NOMO-1 treated with DMSO at 0.1 percent for 48 hours (cell line): ENCODE data around the gene MOB3B.

Experiments
- DNase-seq: peaks from one replicate; lab custom pipeline; 2025; ENCODE audit not compliant: unreplicated experiment; lab: John Stamatoyannopoulos, UW

MOB3B gene

DNA sequence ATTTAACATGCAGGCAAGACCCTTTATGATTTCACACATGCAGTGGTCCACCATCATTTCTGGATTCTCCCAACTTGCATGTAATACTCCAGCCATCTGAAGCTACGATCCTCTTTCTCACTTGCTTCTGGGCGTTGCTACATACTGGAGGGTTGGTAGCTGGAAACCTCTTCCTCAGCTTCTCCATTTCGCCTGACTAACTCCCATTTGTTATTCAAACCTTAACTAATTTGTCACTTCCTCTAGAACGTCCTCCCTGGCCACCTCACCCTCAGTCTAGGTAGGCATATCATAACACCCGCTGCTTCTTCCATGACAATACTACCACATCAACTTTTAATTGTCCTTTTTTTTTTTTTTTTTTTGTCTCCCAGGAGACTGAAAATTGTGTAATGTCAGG, 160.0 kb downstream of the MOB3B start:
- DNase-seq: no peak

DNA sequence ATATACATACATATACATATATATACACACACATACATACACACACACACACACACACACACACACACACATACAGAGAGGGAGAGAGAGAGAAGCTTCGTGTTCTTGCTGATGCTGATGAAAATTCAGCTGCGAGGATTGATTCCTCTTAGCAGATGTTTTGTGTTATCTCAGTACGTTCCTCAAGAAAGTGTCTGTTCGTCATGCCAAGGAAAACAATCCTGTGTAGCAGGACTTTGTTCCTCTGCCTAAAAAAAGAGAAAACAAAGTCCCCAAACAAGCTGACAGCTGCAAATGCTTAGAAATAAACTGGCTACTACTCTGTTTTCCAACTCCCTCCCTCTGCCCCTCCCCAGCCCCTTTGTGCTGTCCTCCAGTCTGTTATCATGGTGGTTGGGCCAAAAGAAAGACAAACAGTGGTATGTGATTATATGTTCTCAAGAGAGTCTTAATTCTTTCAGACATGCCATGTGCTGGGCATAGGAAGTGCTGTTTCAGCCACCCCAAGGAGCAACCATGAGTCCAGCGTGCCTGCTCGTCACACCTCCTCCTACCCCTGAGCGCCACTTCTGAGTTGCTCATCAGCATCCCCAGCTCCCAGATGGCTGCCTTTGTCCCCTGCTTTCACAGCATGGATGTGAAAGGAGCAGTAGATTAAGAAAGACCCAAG, 161.2 kb downstream of the MOB3B start:
- no peak for DNase-seq

DNA sequence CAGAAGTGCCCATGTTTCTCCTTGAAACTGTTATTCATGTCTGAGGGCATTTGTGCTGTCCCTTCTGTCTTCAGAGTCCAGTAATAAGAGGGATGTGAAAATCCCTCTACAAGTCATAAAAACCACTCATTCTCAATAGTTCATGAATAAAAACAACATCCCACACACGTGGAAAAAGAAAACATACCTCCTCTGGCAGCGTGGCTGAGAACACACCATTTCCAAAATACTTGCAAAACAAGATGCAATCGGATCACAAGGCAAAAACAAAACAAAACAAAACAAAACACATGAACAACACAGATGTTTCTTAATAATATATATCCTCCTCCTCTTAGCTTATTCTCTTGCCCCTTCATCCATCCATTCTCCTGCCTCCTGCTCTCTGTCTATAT, 161.7 kb downstream of the MOB3B start:
- no peak for DNase-seq

- DNase-seq: no peak
Observed at GRCh38 chr9:27367175-27367798, 162.3 kb downstream of the MOB3B start.

GRCh38 chr9:27365707-27366376, 163.8 kb downstream of the MOB3B start:
- DNase-seq: no peak

GRCh38 chr9:27362447-27363210, 167.0 kb downstream of the MOB3B start:
- no peak for DNase-seq

DNA sequence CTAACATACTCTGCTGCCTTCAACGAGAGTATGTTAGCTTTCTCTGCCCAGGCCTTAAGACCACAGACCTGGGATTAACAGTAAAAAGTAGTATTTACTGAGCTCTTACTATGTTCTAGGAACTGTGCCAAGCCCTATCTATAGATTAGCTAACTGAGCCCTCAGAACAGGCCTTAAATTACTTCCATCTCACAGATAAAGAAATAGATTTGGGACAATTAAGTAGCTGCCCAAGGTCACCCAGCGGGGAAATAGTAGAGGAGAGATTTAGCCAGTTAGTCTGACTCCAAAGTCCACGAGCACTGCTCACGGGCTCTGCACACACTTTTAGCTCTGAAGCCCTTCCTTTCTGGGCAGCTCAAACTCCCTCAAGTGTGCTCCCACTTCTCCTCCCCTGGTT, 168.1 kb downstream of the MOB3B start:
- no peak for DNase-seq

- no peak for DNase-seq
Observed at GRCh38 chr9:27359763-27360162, 169.9 kb downstream of the MOB3B start.

DNA sequence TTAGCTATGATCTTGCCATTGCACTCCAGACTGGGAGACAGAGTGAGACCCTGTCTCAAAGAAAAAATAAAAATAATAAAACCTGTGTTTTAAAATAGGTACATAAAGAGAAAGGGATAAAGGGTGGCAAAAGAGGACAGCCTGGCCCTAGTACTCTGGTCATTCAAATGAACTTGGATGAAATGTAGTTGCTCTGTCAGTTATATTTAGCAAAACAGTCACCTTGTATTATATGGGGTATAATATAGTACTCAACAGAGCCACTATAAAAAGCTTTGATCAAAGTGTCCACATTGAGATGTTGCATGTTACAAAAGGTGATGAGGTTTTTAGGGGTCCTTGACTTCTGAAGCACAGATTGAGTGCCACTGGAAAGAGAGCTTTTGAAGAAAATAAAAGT, 171.6 kb downstream of the MOB3B start:
- DNase-seq: no peak

DNA sequence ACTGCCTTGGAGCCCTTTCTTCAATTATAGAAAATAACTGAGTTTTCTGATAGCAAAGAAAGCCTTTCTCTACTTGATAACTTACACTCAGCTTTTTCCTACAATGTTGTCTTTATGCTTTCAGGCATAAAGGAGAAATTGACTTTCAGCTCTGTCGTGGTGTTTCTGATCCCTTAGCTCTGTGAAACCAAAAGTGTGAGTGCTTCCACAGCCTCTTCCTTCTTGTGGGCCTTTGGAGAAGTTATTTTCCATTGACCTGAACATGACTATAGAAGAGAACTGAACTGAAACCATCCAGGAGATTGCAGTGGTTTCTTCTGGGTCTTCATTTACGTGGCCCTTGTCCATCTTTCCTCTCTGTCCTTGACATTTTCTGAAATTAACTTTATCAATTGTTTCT, 173.2 kb downstream of the MOB3B start:
- DNase-seq: no peak

- no peak for DNase-seq
Observed at GRCh38 chr9:27355166-27355565, 174.4 kb downstream of the MOB3B start.

DNA sequence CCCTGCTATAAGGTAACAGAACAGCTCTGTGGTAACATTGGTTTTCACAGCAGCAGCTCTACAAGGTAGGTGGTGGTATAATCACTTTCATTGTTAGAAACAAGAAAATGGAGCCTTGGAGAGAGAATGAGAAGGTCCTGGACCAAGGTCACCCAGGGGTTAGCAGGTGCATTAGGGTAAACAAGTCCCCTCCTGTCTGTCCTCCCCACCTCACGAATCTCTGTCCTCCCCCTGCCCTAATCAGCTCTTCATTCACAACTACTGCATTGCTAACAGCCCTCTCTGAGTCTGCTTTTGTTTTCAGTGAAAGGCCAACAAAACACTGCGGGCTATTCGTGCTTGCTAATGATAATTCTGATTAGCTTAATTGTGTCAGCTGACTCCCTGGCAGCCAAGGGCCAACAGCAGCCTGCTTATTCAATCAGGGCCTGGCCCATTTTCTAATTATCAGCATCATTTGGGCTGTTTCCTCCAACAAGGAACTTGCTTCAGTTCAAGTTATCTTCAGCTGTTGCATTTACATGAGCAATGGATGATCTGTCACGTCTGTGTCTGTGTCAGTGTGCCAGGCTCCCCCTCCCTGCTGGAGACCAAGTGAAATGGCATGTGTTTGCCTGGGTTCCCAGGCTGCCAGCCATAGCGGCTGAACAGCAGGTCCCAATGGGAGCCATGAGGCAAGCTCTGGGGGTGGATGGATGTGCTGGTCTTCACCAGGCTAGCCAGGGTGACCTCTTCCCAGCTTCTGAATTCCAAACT, 176.0 kb downstream of the MOB3B start:
- no peak for DNase-seq

DNA sequence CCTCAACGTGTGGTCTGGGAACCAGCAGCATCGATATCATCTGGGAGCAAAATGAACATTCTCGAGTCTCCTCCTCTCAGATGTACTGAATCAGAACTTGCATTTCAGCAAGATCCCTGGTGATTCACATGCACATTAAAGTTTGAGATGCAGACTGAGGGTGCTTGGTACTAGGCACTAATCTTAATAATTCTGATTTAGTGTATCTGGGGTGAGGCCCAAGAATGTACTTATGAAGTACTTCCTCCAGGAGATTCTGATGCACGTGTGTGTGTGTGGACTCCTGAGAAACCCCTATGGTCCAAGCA, 176.5 kb downstream of the MOB3B start:
- DNase-seq: no peak

DNA sequence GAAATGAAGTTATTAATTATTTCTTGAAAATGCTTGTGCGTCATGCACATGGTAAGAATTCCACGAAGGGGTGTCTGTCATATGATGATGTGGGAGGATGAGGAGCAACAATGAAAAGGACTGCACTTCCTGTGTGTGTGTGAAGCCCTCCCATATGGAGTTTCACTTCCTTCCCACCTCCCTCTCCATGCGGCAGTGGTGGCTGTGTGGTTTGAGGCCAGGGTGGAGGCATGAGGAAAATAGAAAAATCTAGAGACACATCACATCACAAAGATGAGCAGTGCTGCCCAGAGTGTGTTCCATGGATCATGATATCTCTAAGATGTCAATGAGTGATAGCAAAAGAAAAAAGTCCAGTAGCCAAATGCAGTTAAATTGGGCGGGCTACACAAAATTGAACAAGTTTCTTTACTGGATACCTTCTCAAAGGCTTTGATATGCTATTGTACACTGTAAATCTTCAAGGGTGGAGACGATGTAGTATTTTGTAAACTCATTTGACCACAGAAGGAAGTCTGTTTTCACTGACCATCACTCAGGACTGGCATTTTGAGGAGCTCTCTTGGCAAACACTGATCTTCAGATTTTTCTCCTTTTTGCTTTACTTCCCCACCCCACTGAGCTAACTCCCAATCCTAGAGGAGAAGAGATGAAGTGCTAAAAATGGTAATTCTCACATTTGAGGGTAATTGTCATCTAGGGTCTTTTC, 177.0 kb downstream of the MOB3B start:
- DNase-seq: no peak

- DNase-seq: no peak
Observed at GRCh38 chr9:27351438-27351837, 178.2 kb downstream of the MOB3B start.

DNA sequence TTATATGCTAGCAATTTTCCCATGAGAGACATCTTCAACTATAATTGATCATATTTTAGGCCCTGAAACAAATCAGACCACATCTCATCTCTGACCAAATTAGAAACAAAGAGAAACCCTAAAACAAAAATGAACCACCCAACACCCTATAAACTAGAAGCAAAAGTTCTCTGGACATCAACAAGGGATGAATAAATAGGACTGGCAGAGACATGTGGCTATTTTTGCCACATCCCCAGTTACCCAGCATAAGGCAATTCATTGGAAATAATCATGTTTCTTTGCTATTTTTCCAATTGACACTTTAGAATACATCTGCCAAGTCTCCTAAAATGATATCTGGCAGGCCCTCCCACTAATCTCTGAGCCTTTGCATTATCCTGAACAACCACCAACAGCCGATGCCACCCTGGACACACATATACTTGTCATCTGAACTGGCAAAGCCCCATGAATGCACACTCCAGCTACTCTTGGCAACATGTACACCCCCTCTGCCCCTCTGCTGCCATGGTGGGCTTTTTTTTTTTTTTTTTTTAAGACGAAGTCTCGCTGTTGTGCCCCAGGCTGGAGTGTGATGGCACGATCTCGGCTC, 179.1 kb downstream of the MOB3B start:
- no peak for DNase-seq

DNA sequence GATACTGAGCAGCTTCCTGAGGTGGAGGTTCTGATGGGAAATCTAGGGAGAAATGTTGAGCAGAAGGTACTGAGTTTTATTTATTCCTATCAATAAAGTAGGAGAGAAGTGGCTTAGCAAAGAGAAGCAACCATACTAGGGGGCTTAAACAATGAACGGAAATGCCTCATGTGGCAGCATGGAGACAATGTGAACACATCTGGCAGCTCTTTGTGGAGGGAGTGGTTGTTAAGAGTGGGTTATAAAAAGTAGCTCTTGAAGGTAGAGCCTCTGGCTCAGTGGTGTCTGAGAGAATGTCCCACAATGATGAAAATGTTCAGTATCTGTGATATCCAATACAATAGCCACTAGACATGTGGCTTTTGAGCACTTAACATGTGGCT, 179.9 kb downstream of the MOB3B start:
- DNase-seq: no peak

DNA sequence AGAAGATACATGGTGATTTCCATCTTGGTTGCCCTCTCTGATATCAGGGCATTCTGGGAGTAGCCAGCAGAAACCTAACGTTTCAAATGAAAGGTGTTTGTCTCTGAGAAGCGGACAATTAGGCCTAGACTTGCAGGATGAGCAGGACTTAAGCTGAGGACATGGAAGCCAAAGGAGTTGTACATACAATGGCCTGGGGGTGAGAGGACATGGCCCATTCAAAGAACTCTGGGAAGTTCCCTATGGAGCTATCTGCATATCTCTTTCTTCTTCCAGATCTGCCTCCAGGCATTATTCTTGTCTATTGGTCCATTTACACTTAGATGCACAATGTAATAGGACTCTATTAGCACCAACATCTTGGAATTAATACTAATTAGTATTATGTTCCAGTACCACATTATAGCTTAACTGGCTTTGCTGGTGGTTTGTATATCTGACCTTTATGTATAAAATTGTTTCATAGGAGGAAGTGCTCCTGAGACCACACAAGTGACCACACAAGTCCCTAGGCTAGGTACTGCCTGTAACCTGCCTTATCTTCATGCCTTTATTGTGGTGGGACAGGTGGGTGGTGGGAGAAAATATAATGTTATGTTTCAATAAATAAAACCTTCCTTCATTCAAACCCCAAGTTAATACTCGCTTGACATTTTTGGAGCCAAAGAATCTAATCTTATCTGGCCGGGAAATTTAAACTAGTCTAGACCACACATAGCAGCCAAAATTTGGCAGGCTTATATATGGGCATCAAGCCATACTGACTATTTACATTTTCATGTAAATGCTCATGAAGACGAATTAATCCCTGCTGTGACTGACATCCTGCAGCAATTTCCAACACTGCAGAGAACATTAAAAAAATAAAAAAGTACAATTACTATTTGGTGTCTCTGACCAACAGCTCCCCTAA, 180.6 kb downstream of the MOB3B start:
- DNase-seq: no peak

- DNase-seq: no peak
Observed at GRCh38 chr9:27347889-27348288, 181.7 kb downstream of the MOB3B start.
